ENCODE data around the gene ZNF276.
"Not testable (repeated sequence)": the region's sequence is repeated elsewhere in the genome, so short reads cannot be mapped to it uniquely, and the experiment has no call there.

GRCh38 chr16:89698717-89699116 is 22.6 kb upstream of the ZNF276 start:
- not testable (repeated sequence) for TF ChIP-seq POLR2A, CTCF (IDR thresholded peaks at IDR 0.05)
